ENCODE measurements around the gene DTNBP1.

DTNBP1 gene

DNA sequence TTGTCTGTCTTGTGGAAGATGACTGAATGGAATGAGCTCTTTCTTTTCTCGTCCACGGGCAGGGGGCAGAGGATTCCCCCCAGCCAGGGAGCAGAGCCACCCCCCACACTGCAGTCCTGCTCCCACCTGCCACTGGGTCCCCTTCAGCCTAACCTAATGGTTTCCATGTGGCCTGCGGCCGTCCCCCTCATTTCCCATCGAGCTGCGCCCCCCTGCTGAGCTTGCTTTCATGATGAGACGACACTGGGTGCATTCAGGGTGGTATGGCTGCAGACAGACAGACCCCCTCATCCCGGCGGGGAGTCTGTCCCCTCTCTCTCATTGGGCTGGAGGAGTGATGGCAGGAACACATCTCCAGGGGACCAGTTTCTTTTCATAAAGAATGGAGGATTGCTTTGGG lies 140.8 kb downstream of the DTNBP1 start:
- TF ChIP-seq, protein P1, sequence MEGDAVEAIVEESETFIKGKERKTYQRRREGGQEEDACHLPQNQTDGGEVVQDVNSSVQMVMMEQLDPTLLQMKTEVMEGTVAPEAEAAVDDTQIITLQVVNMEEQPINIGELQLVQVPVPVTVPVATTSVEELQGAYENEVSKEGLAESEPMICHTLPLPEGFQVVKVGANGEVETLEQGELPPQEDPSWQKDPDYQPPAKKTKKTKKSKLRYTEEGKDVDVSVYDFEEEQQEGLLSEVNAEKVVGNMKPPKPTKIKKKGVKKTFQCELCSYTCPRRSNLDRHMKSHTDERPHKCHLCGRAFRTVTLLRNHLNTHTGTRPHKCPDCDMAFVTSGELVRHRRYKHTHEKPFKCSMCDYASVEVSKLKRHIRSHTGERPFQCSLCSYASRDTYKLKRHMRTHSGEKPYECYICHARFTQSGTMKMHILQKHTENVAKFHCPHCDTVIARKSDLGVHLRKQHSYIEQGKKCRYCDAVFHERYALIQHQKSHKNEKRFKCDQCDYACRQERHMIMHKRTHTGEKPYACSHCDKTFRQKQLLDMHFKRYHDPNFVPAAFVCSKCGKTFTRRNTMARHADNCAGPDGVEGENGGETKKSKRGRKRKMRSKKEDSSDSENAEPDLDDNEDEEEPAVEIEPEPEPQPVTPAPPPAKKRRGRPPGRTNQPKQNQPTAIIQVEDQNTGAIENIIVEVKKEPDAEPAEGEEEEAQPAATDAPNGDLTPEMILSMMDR (IDR thresholded peaks at IDR 0.05; ENCODE audit: low read depth, low read length), result no peak
- Histone ChIP-seq H3K9me3 (no peaks in the 10 kb centered on the region), H3K4me1 (no peaks in the 10 kb centered on the region), H3K4me3 (ENCODE audit: low read depth, low read length) (no peak overlapping the region), H3K36me3 (peaks cover 41% of the 10 kb centered on the region), H3K27me3 (no peaks in the 10 kb centered on the region)
- no peak for DNase-seq

DNA sequence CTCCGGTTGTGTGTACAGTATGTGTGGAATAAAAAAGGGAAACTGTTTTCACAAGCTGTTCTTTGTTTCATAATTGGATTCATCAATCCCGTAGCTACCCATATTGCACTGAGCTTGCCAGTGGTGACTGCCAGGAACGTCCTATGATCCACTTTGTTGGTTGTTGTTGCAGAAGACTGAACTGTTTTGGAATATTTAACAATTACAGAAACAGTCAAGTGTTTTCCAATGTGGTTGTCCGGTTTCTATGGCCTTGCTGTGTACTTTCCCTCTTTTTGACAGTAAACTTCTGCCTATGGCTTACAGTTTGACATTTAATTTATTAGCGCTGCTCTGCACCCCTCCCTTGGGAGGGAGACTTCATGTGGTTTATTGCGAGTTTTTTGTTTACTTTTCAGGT lies 141.2 kb downstream of the DTNBP1 start:
- no peak overlapping the region for H3K4me3 ChIP-seq (ENCODE audit: low read depth, low read length)
- no peaks in the 10 kb centered on the region for H3K27me3 ChIP-seq
- H3K4me1 ChIP-seq, result no peaks in the 10 kb centered on the region
- TF ChIP-seq, protein P1 (IDR thresholded peaks at IDR 0.05; ENCODE audit: low read depth, low read length), result no peak
- H3K9me3 ChIP-seq, result no peaks in the 10 kb centered on the region
- DNase-seq, result no peak
- peaks cover 44% of the 10 kb centered on the region for H3K36me3 ChIP-seq

DNA sequence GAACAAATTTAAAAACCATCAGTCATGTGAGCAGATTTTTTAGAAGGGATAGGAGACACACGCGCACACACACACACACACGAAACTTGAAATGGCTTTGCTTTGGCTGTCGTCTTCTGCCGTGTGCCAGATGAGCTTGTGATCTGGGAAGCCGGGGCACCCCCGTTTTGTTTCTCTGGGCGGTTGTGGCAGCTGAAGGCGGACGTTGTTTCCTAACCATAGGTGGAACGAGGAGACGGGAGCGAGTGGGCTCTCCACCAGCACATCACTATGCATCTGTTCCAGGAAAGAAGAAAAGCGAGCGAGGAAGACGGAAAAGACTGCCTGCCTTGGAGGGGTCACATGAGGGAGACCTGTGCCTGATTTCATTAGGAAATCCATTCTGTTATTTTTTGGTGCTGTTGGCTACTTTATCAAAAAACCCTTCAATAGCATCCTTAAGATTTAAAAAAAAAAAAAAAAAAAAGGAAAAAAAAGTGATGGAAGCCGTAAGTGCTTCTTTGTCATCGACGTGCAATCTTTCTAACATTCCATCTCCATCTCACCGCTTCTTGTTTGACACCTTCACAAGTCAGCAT lies 142.1 kb downstream of the DTNBP1 start:
- H3K27me3 ChIP-seq, result no peaks in the 10 kb centered on the region
- H3K36me3 ChIP-seq, result peaks cover 44% of the 10 kb centered on the region
- TF ChIP-seq, protein P1 (IDR thresholded peaks at IDR 0.05; ENCODE audit: low read depth, low read length), result no peak
- no peaks in the 10 kb centered on the region for H3K4me1 ChIP-seq
- no peak for DNase-seq
- no peaks in the 10 kb centered on the region for H3K9me3 ChIP-seq
- no peak overlapping the region for H3K4me3 ChIP-seq (ENCODE audit: low read depth, low read length)

DNA sequence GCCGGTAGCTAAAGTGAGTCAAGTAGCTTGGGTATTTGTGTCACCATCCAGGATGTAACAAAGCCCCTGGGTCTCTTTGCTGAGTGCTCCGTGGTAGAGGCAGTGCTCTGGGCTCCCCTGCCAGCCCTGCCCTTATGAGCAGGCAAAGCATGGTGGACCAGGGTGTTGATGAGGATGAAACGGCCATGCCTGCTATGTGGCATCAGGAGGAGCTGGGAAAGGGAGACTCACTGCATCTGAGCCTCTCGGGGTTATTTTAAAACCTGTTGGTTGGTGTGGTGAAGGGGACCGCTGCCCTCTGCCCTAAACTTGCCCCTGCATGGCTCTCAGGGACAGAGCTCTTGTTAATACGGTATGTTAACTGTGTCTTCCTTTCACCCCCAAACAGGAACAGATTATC lies 143.1 kb downstream of the DTNBP1 start:
- DNase-seq, result no peak
- Histone ChIP-seq H3K36me3 (peaks cover 46% of the 10 kb centered on the region), H3K9me3 (no peaks in the 10 kb centered on the region), H3K4me1 (no peaks in the 10 kb centered on the region), H3K4me3 (ENCODE audit: low read depth, low read length) (no peak overlapping the region), H3K27me3 (no peaks in the 10 kb centered on the region)
- TF ChIP-seq, protein P1 (IDR thresholded peaks at IDR 0.05; ENCODE audit: low read depth, low read length), result no peak

DNA sequence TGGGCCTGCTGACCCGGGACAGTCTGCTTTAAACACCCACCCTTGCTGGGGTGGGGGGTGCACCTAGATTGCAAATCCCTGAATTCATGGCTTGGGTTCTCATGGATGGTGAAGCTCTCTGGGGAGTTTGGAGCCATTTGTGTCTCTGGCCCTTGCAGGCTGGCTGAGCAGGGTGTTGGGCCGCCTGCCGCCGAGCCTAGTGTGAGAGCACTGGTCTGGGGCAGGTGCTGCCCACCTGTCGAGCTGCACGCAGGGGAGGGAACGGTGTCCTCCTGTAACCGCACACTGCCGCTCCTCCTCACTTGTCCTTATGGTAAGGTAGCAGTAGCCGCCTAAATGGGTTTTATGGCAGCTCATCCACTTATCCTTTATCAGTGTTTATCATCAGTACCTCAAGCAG lies 143.9 kb downstream of the DTNBP1 start:
- Histone ChIP-seq H3K4me1 (no peaks in the 10 kb centered on the region), H3K4me3 (ENCODE audit: low read depth, low read length) (no peak overlapping the region), H3K36me3 (peaks cover 46% of the 10 kb centered on the region), H3K27me3 (no peaks in the 10 kb centered on the region), H3K9me3 (no peaks in the 10 kb centered on the region)
- TF ChIP-seq, protein P1 (IDR thresholded peaks at IDR 0.05; ENCODE audit: low read depth, low read length), result no peak
- DNase-seq, result no peak

DNA sequence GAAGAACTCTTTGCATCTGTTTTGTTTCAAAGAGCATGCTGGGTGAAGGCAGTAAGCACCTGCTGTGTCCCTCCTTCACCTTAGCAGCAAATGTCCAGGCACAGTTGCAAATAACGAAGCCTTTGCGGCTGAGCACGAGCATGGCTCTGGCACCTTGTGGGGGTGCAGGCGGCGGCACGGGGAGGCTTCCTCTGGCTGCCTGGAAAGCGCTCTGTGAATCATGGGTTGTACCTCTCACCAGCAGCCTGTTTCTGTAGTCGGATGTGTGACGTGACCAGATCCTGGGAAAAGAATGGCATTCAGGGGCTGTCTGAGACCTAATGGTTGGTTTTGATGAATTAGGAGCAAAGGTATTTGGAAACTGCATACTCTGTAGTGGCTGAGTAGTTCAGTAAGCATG lies 144.8 kb downstream of the DTNBP1 start:
- peaks cover 48% of the 10 kb centered on the region for H3K36me3 ChIP-seq
- no peaks in the 10 kb centered on the region for H3K4me1 ChIP-seq
- no peak for DNase-seq
- TF ChIP-seq, protein P1 (IDR thresholded peaks at IDR 0.05; ENCODE audit: low read depth, low read length), result no peak
- no peaks in the 10 kb centered on the region for H3K27me3 ChIP-seq
- no peaks in the 10 kb centered on the region for H3K9me3 ChIP-seq
- no peak overlapping the region for H3K4me3 ChIP-seq (ENCODE audit: low read depth, low read length)
